HS-5 (cell line): ENCODE data around the gene NBAS.

ENCODE experiments used
- DNase-seq: peaks from one replicate; pipeline ENCODE4 v3.0.0-alpha.2; 2012; ENCODE audit warnings: low read depth

Gene NBAS

DNA sequence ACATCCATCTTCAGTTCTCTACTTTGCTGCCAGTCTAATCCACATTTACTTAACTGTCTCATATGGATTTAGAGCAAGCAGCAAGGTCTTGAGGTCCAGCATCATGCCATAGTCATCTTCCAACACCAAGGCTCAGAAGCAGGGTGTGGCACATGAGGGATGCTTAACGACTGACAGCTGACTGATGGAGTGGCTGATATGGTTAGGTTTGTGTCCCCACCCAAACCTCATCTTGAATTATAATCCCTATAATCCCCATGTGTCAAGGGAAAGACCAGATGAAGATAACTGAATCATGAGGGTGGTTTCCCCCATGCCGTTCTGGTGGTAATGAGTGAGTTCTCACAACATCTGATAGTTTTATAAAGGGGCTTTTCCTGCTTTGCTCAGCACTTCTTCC lies 257.3 kb downstream of the NBAS start:
- DNase-seq = no peak

DNA sequence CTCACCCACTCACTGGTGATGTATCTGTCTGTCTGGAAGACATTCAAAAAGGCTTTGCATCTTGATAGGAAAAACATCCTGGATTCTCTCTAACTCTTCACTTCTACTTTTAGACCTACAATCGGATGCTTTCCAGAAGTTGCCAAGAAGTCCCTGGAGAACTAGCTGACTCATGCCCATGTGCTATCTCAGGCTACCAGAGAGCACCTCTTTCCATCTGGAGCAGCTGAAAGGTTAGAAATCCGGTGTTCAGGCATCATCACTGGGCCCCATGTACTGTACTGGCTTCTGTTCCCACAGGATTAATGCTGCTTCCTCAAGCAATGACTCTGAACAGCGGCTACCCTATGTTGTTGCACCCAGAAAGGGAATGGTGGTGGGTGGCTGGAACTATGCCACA lies 259.0 kb downstream of the NBAS start:
- peak; percentile 6 for DNase-seq

DNA sequence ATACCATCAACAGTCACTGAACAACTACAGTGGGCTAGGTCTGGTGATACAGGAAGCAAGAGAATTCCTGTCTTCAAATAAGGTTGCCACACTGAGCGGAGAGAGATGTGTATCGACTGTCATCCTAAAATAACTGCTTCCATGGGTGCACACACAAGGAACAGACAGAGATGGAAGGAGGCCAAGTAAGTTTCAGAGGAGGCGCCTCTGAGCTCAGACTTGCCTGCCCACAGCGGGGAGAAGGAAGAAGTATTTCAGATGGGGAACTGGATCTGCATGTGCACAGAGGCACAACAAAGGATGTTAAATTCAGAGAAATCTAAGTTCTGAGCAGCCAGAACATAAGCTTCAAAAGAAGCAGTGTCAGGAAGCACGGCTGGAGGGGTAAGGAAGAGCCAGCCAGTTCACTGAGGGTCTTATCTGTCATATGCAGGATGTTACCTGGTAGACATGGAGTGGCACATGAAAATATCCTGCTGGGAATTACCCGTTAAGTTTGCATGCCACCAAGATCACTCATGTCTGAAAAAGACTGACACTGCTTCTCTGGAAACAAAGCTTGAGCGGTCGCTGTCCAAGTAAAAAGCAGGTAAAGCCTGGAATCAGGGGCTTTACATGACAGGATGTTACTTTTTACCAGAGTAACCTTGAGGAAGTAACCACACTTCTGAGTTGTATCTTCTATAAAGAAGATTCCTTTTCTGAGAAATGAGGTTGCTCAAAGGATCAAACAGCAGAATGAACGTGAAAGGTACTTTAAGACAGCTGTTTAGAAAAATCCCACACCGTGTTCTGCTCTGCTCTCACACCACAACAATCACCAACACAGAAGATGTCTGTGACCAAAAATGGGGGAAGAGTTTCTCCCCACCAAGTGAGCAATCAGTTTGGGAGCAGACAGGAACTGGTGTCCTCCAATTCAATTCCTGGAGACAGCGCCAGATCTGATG lies 260.2 kb downstream of the NBAS start:
- DNase-seq = no peak

GRCh38 chr2:15299904-15300520 lies 261.1 kb downstream of the NBAS start:
- DNase-seq = no peak

GRCh38 chr2:15298770-15299169 lies 262.4 kb downstream of the NBAS start:
- no peak for DNase-seq

GRCh38 chr2:15293262-15293937 lies 267.7 kb downstream of the NBAS start:
- DNase-seq = no peak

GRCh38 chr2:15287447-15288184 lies 273.5 kb downstream of the NBAS start:
- no peak for DNase-seq

GRCh38 chr2:15284614-15285013 lies 276.5 kb downstream of the NBAS start:
- no peak for DNase-seq

DNA sequence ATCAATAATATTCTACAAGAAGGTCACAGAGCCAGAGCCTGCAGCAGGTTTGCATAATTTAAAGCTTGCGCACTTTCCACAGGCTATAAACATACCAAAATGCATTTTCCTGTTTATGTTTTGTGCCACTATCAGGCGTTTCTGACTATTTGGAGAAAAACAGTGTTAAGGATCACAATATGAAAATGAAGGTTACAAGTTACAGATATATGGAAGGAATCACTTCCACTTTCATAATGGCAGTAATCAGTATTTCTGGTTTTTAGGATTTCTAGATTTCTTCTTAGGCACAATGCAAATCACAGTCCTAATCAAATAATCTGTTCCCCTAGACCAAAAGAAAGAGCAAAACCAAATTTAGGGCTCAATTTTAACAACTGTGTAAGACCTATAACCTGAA lies 279.5 kb downstream of the NBAS start:
- DNase-seq = no peak

DNA sequence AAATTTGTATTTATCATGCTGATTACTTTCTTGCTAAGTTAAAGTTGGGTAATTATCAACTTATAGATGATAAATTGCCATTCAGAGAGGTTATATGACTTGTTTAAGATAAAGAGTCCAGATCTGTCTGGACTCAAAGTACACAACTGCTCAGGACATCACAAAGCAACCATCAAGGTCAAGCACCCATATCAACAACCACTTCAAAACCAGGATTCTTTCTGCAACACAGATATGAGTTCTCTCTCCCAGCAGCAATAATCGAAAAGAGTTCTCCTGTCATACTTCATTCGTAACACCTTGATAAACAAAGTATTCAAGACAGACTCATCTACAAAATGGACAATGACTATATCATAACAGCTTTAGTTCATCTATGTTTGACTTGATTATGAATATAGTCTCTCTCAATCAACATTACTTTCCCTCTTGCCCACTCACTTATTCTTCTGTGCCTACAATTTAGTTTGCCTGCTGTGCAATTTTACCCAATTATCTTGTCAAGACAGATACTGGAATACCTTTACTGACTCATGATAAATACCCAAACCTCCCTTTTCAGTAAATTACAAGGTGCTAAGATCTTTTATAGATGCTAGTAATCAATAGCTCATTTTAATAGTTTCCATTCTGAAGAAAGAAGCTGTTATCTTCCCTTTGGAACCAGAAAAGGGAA lies 281.8 kb downstream of the NBAS start:
- DNase-seq = no peak

- DNase-seq = no peak
Measured at GRCh38 chr2:15278296-15278695, 282.8 kb downstream of the NBAS start.

DNA sequence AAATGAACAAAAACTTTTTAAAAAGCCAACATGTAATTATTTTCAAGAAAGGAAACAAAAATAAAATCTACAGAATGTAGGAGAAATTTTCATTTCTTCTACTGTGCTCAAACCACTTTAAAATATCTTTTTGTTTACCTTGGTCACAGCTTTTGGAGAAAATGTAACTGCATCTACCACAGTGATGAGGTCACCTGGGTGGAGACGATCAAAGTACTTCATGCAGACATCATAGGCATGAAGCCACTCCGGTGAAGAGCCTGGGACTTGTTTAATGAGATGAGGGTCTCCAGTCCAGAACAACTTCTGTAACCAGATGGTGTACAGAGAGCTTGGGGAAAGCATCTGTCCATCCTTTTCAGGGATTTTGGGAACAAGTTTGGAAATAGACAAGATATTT lies 285.8 kb downstream of the NBAS start:
- no peak for DNase-seq

GRCh38 chr2:15273452-15273851 lies 287.7 kb downstream of the NBAS start:
- DNase-seq = no peak

GRCh38 chr2:15272942-15273341 lies 288.2 kb downstream of the NBAS start:
- no peak for DNase-seq

GRCh38 chr2:15271941-15272542 lies 289.1 kb downstream of the NBAS start:
- DNase-seq = no peak

- DNase-seq = no peak
Measured at GRCh38 chr2:15271276-15271675, 289.9 kb downstream of the NBAS start.

DNA sequence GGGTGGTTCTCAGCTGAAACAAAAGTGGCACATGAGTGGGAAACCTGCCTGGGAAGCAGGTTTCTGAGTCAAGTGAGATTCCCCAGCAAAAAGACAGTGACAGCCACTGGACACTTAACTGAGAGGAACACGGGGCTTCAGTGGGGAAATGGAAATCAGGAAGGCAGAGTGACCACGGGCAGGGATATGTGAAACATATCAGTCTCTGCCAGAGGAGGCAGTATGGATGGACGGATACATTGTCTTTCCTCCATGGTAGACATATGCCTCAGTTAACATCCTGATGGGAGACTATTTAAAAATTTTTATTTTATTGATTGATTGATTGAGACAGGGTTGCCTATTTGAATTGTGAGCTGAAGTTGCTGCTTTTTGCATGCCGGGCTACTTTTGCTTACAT lies 292.1 kb downstream of the NBAS start:
- no peak for DNase-seq

DNA sequence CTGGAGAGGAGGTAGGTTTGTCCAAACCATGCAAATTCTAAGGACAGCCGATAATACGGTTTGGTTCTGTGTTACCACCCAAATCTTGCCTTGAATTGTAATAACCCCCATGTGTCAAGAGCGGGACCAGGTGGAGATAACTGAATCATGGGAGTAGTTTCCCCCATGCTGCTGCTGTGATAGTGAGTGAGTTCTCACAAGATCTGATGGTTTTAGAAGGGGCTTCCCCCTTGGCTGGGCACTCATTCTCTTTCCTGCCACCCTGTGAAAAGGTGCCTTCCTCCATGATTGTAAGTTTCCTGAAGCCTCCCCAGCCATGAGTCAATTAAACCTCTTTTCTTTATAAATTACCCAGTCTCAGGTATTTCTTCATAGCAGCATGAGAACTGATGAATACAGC lies 295.2 kb downstream of the NBAS start:
- no peak for DNase-seq

DNA sequence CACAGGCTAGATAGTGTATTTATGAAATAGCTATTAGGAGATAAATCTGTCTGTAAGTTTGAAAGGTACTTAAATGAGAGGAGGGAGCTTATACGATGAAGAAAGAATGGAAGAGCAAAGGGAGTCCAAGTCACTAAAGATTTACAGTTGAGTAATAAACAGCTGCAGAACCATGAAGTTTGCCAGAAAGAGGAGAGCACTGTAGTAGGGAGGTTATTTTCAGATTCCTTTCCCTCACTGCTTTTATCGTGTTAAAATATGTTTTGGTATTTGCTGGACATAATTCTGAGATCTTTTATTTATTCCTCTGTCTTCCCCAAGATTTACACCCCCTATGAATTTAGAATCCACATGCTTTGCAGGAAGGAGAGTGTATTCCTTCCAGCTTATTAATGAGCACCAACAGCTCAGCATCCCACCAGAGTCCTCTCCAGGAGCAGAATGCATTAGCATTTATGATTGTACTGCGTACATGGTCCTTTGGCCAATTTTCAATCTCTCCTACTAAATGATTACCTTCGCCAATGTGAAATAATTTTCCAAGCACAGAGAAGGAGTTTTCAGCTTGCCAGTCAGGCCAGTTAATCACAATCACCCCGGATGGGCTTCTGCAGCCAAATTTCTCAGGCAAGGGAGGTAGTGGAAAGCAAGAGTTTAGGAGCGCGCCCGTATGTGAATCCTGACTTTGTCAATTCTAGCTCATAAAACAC lies 297.0 kb downstream of the NBAS start:
- DNase-seq = no peak

DNA sequence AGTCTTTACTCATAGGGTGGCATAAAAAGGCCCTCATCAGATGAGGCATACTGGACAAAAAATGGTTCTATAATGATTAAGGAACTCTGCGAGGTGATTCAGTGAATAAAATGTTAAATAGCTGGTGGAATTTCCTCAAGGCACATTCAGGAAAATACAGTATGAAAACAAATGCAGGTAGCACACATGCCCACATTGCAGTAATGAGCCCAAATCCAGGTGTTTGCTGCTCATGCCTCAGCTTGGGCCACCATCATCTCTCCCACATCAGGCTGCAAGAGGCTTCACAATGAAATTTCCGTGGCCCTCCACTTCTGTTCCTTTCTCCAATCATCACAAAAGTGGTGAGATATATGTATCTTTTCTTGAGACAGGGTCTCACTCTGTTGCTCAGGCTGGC lies 298.3 kb downstream of the NBAS start:
- no peak for DNase-seq

- DNase-seq = no peak
Measured at GRCh38 chr2:15260835-15261234, 300.3 kb downstream of the NBAS start.
